Naive B cell (primary cell): Measurements from ENCODE around the gene CPNE4. TPM values are rescaled to one million over a fixed set of nuclear protein-coding genes. Genes with fewer than 3 reads are reported as not detected.

ENCODE experiments used
- ATAC-seq, 2 donors: fragments of 150-1000 bp; cut with Tn5 transposase; 2 replicates each; pipeline ENCODE4 v1.10.0; 2021; ENCODE audit warnings: low read depth in 2 of 2, mild to moderate bottlenecking in 2 of 2, moderate library complexity in 2 of 2
- DNase-seq: peaks from one replicate; pipeline ENCODE4 v3.0.0; 2022
- H3K27ac Mint-ChIP-seq, 6 donors: one replicate each; pipeline ENCODE4 v1.8.0; 2020 to 2022; ENCODE audit warnings: mild to moderate bottlenecking in 6 of 6, mixed read lengths in 6 of 6, moderate library complexity in 5 of 6, inconsistent platforms in 2 of 6
- H3K27me3 Mint-ChIP-seq, 3 donors: one replicate each; pipeline ENCODE4 v1.8.0; 2021 to 2022; ENCODE audit warnings: mixed read lengths in 3 of 3, mild to moderate bottlenecking in 1 of 3
- H3K36me3 Mint-ChIP-seq, 2 donors: one replicate each; pipeline ENCODE4 v1.8.0; 2020 to 2022; ENCODE audit warnings: mixed read lengths in 2 of 2, inconsistent platforms in 1 of 2, mild to moderate bottlenecking in 1 of 2
- H3K4me1 Mint-ChIP-seq, 3 donors: one replicate each; pipeline ENCODE4 v1.8.0; 2020 to 2022; ENCODE audit warnings: mixed read lengths in 3 of 3, inconsistent platforms in 1 of 3, mild to moderate bottlenecking in 1 of 3, moderate library complexity in 1 of 3
- H3K4me3 Mint-ChIP-seq, 8 donors: one replicate each; pipeline ENCODE4 v1.8.0; 2020 to 2022; ENCODE audit warnings: mild to moderate bottlenecking in 8 of 8, mixed read lengths in 8 of 8, moderate library complexity in 8 of 8, inconsistent platforms in 2 of 8
- H3K9me3 Mint-ChIP-seq, 7 donors: one replicate each; pipeline ENCODE4 v1.8.0; 2020 to 2022; ENCODE audit warnings: mixed read lengths in 7 of 7, mild to moderate bottlenecking in 5 of 7, inconsistent platforms in 2 of 7, moderate library complexity in 1 of 7
- polyA plus RNA-seq, 6 donors: library from polyadenylated mRNA; unstranded; fragments of 300-500 nt; fragmentation: Illumina TruSeq; gene quantifications; one replicate each; pipeline ENCODE4 v1.2.3, GENCODE V29; 2021; ENCODE audit warnings: low read depth in 6 of 6

Gene CPNE4
- polyA plus RNA-seq, 6 donors from 2014 or later, result not detected

- no peak for ATAC-seq
- H3K4me3 Mint-ChIP-seq, result no peak overlapping the region
- H3K36me3 Mint-ChIP-seq, result no peaks in the 10 kb centered on the region
- no peak for DNase-seq
- peaks cover 0 to 4% (median 0%) of the 10 kb centered on the region in 7 donors for H3K9me3 Mint-ChIP-seq
- peaks cover 25 to 36% (median 32%) of the 10 kb centered on the region in 3 donors for H3K27me3 Mint-ChIP-seq
- H3K4me1 Mint-ChIP-seq, result no peaks in the 10 kb centered on the region
- no peak overlapping the region for H3K27ac Mint-ChIP-seq
Measured at GRCh38 chr3:131564812-131565211, 470.0 kb downstream of the CPNE4 start.

GRCh38 chr3:131561511-131561910 is 473.3 kb downstream of the CPNE4 start:
- ATAC-seq (no peak), DNase-seq (no peak)
- no peaks in the 10 kb centered on the region for H3K4me1 Mint-ChIP-seq
- H3K9me3 Mint-ChIP-seq, result peaks cover 0 to 4% (median 0%) of the 10 kb centered on the region in 7 donors
- H3K4me3 Mint-ChIP-seq, result no peak overlapping the region
- H3K27me3 Mint-ChIP-seq, result peaks cover 27 to 47% (median 37%) of the 10 kb centered on the region in 3 donors
- H3K36me3 Mint-ChIP-seq, result no peaks in the 10 kb centered on the region
- H3K27ac Mint-ChIP-seq, result no peak overlapping the region

- Mint-ChIP-seq H3K9me3 (peaks cover 0 to 4% (median 0%) of the 10 kb centered on the region in 7 donors), H3K27me3 (peaks cover 27 to 47% (median 37%) of the 10 kb centered on the region in 3 donors), H3K36me3 (no peaks in the 10 kb centered on the region), H3K27ac (no peak overlapping the region), H3K4me3 (no peak overlapping the region), H3K4me1 (no peaks in the 10 kb centered on the region)
- ATAC-seq (no peak), DNase-seq (no peak)
Measured at GRCh38 chr3:131560795-131561194, 474.0 kb downstream of the CPNE4 start.

GRCh38 chr3:131555456-131555855 is 479.4 kb downstream of the CPNE4 start:
- DNase-seq (no peak), ATAC-seq (no peak)
- Mint-ChIP-seq H3K27me3 (peaks cover 14 to 32% (median 25%) of the 10 kb centered on the region in 3 donors), H3K4me1 (no peaks in the 10 kb centered on the region), H3K4me3 (no peak overlapping the region), H3K36me3 (no peaks in the 10 kb centered on the region), H3K9me3 (no peaks in the 10 kb centered on the region), H3K27ac (peak overlapping the region in 1 of 6 donors; percentile 16)

- Mint-ChIP-seq H3K36me3 (no peaks in the 10 kb centered on the region), H3K9me3 (no peaks in the 10 kb centered on the region), H3K27ac (no peak overlapping the region), H3K27me3 (peaks cover 14 to 32% (median 28%) of the 10 kb centered on the region in 3 donors), H3K4me1 (no peaks in the 10 kb centered on the region), H3K4me3 (no peak overlapping the region)
- DNase-seq (no peak), ATAC-seq (no peak)
Measured at GRCh38 chr3:131553495-131554247, 481.1 kb downstream of the CPNE4 start.

GRCh38 chr3:131551761-131552160 is 483.1 kb downstream of the CPNE4 start:
- no peaks in the 10 kb centered on the region for H3K36me3 Mint-ChIP-seq
- no peak overlapping the region for H3K27ac Mint-ChIP-seq
- H3K27me3 Mint-ChIP-seq, result peaks cover 14 to 36% (median 21%) of the 10 kb centered on the region in 3 donors
- no peaks in the 10 kb centered on the region for H3K9me3 Mint-ChIP-seq
- no peak for DNase-seq
- no peaks in the 10 kb centered on the region for H3K4me1 Mint-ChIP-seq
- no peak for ATAC-seq
- H3K4me3 Mint-ChIP-seq, result no peak overlapping the region

GRCh38 chr3:131550562-131551465 is 484.0 kb downstream of the CPNE4 start:
- Mint-ChIP-seq H3K9me3 (no peaks in the 10 kb centered on the region), H3K27ac (no peak overlapping the region), H3K27me3 (peaks cover 14 to 36% (median 21%) of the 10 kb centered on the region in 3 donors), H3K4me3 (no peak overlapping the region), H3K4me1 (no peaks in the 10 kb centered on the region), H3K36me3 (no peaks in the 10 kb centered on the region)
- ATAC-seq, result no peak
- DNase-seq, result no peak

- no peak for DNase-seq
- Mint-ChIP-seq H3K4me1 (no peaks in the 10 kb centered on the region), H3K27me3 (peaks cover 13 to 36% (median 26%) of the 10 kb centered on the region in 3 donors), H3K27ac (no peak overlapping the region), H3K9me3 (no peaks in the 10 kb centered on the region), H3K36me3 (peaks cover 0 to 3% of the 10 kb centered on the region in 2 donors), H3K4me3 (no peak overlapping the region)
- ATAC-seq, result no peak
Measured at GRCh38 chr3:131549340-131549739, 485.5 kb downstream of the CPNE4 start.

- Mint-ChIP-seq H3K9me3 (no peaks in the 10 kb centered on the region), H3K4me3 (no peak overlapping the region), H3K27me3 (peaks cover 13 to 28% (median 16%) of the 10 kb centered on the region in 3 donors), H3K36me3 (peaks cover 0 to 5% of the 10 kb centered on the region in 2 donors), H3K4me1 (no peaks in the 10 kb centered on the region), H3K27ac (no peak overlapping the region)
- ATAC-seq (no peak), DNase-seq (no peak)
Measured at GRCh38 chr3:131547585-131547984, 487.2 kb downstream of the CPNE4 start.

- Mint-ChIP-seq H3K9me3 (no peaks in the 10 kb centered on the region), H3K27me3 (peaks cover 8 to 21% (median 16%) of the 10 kb centered on the region in 3 donors)
- no peak for DNase-seq
Measured at GRCh38 chr3:131546441-131546840, 488.4 kb downstream of the CPNE4 start.

GRCh38 chr3:131544557-131544956 is 490.3 kb downstream of the CPNE4 start:
- Mint-ChIP-seq H3K4me3 (no peak overlapping the region), H3K4me1 (no peaks in the 10 kb centered on the region), H3K27me3 (peaks cover 7 to 29% (median 28%) of the 10 kb centered on the region in 3 donors), H3K27ac (no peak overlapping the region), H3K9me3 (no peaks in the 10 kb centered on the region), H3K36me3 (peaks cover 0 to 5% of the 10 kb centered on the region in 2 donors)
- DNase-seq (no peak), ATAC-seq (no peak)

More at GRCh38 chr3:131546441-131546840, 488.4 kb downstream of the CPNE4 start:
- Mint-ChIP-seq H3K27ac (no peak overlapping the region), H3K4me1 (no peaks in the 10 kb centered on the region), H3K4me3 (no peak overlapping the region), H3K36me3 (peaks cover 0 to 5% of the 10 kb centered on the region in 2 donors)
- no peak for ATAC-seq

- Mint-ChIP-seq H3K36me3 (peaks cover 0 to 5% of the 10 kb centered on the region in 2 donors), H3K27me3 (peaks cover 13 to 28% (median 23%) of the 10 kb centered on the region in 3 donors), H3K4me1 (no peaks in the 10 kb centered on the region), H3K27ac (no peak overlapping the region), H3K9me3 (peaks cover 0 to 1% (median 0%) of the 10 kb centered on the region in 7 donors), H3K4me3 (no peak overlapping the region)
- ATAC-seq, result no peak
- no peak for DNase-seq
Measured at GRCh38 chr3:131543714-131544113, 491.1 kb downstream of the CPNE4 start.

GRCh38 chr3:131541288-131541687 is 493.5 kb downstream of the CPNE4 start:
- H3K27me3 Mint-ChIP-seq, result peaks cover 8 to 24% (median 23%) of the 10 kb centered on the region in 3 donors
- no peaks in the 10 kb centered on the region for H3K4me1 Mint-ChIP-seq
- H3K9me3 Mint-ChIP-seq, result peaks cover 0 to 5% (median 0%) of the 10 kb centered on the region in 7 donors
- no peak for ATAC-seq
- no peak overlapping the region for H3K27ac Mint-ChIP-seq
- peaks cover 0 to 5% of the 10 kb centered on the region in 2 donors for H3K36me3 Mint-ChIP-seq
- no peak overlapping the region for H3K4me3 Mint-ChIP-seq
- no peak for DNase-seq
